ENCODE measurements around the gene HES5.

HES5 gene

DNA sequence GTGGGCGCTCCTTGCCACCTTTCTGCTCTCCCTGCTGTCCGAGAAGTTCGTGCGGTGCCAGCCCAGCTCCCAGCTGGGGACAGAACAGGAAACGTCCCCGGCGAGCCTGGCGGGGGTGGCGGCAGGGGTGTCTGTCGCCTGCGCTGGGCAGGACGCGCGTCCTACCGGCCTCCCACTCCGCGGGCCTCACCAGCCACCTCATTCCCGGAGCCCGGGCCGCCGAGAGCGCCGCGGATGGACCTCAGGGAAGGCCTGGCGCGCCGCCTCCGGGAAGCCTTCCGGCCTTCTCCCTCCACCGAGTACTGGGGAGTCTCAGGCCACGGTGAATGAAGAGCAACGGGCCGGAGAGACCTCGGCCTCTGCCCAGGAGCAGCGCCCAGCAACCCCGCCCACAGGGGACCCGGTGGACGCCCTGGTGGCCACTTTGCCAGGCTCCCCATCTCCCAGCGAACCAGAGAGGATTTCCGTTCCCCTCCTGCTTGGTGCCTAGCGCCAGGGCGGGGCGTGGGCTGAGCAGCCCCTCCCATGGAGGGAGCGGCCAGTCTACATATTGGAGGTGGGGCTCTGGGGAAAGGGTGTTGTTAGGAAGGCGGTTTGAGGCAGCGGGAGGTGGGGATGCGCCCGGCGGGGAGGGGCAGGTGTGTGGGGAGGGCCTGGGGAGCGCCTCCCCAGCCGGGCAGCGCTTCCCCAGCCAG is 16.6 kb upstream of the HES5 start:
- DNase-seq, result peak; percentile 97

DNA sequence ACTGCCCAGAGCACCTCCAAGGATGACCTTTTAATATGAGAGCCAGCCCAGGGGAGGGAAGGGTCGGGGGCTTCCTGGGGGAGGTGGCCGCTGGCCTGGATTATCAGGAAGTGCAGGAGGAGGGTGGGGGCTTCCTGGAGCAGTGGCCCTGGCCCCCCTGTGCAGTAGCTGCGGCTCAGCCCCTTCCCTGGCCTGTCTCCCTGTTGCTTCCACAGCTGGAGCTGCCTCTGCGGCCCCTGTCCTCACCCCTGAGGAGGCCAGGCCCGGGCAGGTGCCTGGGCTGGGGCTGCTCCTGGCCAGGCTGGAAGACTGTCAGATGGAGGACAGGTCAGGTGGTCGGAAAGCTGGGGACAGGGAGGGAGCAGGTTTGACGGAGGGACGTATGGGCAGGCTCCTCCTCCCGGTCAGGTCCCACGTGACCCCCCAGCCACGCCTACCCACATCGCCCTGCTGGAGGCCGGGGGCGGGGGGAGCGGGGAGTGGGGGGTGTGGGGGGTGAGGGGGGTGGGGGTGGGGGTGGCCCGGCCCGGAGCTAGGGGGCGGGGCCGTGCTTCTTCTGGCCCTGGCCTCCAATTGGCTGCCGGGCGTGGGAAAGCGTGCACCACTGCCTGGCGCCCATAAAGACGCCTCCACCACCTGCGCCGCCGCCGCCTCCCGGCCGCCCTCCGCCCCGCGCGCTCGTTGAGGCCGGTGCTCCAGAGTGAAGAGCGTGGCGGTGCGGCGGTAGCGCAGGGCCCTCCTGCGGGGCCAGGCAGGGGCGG is 15.9 kb upstream of the HES5 start:
- DNase-seq, result peak; percentile 99

DNA sequence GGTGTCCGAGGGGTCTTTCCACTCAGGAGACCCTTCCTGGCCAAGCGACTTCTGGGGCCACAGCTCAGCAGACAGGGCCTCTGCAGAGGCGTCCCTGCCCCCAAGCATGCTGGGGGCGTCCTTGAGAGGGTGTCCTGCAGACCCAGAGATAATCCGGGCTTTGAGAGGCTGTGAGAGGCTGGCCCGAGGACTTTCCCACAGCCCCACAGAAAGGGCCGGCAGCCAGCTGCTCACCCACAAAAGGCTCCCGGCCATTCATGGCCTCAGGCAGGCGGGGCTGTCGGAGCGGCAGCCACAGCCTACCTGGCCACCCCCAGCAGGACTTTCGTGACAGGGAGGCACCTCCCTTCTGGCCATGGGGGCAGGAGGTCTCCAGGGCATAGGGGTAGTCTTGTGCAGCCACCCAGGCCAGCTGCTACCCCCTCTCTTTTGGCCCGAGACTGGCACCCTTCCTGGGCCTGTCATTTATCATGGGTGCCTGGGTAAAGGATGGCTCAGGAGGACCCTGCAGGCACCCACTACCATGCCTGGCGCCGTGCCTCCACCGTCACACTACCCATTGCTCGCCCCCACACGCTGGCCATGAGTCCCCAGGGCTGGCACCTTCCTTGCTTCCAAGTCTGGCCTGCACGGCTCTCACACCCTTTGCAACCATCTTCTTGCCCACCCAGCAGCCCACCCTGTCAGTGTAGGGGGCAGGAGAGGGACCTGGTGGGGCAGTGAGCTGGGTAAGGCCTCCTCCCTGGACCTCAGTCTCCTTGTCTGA is 15.0 kb upstream of the HES5 start:
- no peak for DNase-seq

DNA sequence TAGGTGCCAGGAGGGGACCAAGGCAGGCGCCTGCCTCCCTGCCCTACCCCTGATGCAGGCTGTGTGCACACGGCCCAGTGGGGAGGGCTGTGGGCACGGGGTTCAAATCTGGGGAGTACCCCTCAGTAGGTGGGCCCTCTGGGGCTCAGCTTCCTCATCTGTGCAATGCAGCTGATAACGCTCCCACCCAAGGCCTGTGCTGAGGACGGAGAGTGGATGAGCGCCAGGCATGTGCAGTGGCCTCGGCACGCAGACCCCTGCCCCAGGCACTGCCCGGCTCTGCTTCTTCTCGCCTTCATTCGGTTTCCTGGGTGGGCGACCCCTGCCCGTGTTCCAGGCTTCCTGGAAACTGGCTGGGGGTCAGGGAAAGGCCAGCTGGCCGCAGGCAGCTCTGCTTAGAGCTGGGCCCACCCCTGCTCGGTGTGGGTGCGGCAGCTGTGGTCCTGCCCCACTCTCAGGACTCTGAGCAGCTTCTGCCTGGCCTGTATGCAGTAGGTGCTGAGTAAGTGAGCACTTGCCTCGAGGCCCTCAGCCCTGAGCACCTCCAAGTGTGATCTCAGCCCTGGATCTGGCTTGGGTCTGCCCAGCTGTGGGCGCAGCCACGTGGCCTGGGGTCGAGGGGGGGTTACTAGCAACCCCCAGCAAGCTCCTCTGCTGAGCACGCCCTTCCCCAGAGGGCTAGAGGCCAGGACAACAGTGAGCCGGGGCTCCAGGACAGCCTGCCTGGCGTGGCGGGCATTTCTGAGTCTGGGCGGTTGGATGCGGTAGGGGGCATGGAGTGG is 14.2 kb upstream of the HES5 start:
- no peak for DNase-seq

DNA sequence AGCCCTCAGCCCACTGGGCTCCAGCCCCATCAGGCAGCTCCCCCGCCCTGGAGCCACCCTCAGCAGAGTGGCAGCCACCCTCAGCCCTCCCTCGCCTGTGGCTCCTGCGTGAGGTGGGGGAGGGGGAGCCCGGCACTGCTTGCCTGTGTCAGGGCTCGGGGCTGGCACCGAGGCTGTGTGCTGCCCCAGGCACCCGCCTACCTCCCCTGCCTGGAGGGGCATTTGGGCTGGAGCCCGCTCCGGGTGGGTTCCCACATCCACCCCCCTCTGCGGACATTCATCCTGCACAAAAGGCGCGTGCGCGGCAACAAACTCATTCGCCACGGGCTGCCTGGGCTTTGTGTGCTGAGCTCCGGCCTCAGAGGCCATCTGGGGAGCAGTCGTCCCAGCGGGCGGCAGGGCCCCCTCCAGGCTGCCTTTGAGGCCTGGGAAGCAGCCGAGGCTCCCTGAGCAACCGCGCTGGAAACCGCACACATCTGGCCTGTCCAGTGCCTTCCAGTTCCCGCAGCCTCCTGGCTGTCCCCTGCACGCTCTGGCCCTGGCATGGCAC is 13.6 kb upstream of the HES5 start:
- peak; percentile 51 for DNase-seq

DNA sequence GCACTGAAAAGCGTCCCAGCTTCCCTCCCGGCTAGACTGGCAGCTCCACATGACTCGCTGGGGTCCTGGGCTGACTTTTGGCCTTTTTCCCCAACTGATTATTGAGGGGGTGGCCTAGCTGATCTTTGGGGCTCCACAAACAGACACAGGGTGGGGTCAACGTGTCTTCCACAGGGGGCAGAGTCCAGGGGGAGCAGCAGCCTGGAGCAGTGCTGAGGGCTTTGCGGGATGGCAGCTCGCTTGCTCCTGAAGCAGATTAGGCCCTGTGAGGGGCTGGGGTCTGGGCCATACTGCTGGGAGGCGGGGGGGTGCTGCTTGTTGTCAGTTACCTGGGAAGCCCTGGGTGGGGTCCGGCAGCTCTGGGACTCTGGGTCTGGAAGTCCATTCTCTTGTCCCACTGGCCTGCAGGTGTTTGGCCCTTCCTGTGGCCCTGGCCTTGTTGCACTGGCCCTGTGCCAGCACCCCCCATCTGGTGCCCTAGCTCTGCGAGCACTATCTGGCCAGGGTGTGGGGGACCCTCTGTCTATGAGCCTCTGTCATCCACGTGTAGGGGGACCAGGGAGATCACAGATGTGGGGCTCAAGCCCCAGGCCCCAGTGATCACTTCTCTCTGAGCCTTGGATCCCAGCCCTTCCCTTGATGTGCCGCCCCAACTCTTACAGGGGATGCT is 12.3 kb upstream of the HES5 start:
- no peak for DNase-seq

DNA sequence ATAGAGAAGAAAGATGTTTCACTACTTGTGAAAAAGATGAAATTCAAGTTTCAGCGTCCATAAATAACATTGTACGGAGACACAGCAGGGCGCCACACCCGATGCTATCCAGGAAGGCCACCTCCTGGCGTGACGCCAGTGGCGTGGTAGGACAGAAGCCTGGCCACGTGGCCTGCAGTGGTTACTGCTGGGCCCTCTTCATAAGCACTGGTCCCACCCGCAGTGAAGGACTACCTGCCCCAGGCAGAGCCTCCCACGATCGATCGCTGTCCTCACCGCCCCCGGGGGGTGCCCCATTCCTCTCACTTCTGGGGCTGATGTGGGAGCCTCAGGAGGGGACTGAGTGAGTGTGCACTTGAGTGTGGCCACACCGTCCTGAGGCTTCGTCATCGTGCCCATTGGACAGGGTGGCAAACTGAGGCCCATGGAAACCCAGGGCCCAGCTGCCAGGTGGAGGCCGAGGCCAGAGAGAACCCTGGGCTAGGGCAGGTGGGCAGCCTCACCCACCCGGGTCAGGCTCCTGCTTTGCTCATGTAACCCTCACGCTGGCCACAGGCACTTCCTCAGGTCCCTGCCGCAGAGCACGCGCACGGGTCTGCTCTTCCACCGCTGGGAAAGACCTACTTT is 11.7 kb upstream of the HES5 start:
- peak; percentile 41 for DNase-seq

DNA sequence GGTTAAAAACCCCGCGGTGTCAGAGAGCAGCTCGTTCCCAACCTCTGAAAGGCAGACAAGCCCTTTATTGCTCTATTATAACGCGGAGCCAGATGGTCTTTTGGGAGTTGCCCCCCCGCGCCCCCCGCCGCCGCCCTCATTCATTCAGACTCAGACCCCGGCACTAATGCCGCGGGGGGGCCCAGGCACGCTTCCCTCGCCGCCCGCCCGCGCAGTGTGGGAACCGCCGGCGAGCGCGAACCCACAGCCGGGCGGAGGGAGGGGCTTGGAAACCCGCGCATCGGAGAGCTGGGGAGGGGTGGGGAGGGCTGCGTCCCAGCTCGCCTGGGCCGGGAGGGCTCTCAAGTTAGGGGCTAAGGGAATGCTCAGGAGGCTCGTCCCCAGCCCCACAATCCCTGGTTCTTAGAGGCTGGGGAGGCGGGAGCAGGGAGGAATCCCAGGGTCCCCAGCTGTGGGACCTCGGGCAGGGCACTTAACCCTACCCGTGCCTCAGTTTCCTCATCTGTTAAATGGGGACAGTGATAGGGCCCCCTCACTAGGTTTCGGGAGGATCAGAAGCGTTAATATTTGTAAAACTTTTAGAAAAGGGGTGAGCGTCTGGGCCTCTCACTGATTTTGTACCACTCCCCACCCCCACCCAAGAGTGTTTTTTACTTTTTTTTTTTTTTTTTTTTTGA is 10.9 kb upstream of the HES5 start:
- no peak for DNase-seq

DNA sequence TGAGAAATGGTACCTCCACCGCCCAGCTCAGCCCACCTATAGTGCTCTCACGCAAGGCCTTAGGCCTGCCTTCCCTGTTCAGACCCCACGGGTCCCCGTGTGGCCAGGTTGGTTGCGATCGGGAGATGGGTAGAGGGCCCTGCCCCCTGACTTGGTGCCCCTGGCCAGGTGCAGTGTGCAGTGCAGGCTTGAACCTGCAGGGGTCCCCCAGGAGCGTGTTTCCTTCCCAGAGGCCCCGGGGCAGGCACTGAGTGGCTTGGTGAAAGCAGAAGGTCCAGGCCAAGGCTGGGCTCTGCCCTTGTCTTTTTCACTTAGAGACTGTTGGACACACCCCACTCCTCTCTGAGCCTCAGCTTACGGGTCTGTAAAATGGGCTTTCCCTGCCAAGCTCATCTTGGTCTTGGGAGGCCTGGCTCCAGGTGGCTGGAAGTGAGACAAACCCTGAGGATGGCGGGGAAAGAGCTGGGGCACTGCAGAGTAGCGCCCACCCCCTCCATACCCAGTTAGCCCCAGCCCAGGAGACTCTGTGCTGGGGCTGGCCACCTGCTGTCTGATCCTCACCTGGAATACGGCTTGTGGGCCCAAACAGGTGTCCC is 9.3 kb upstream of the HES5 start:
- DNase-seq, result no peak

DNA sequence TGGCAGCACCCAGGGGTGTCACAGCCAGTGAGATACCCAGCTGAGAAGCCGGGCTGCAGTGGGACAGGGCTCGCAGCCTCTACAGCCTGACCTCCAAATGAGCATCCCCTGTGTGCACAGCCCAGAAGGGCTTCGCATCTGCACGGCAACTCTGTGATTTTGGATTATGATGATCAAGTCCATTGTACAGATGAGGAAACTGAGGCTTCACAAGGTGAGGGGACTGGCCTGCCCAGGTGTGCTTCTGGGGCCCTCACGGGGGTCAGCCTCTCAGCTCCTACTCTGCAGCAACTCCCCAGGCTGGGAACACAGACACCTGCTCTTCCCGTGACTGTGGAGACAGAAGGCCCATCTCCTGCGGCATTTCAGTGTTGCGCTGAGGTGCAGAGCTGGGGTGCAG is 8.8 kb upstream of the HES5 start:
- no peak for DNase-seq

DNA sequence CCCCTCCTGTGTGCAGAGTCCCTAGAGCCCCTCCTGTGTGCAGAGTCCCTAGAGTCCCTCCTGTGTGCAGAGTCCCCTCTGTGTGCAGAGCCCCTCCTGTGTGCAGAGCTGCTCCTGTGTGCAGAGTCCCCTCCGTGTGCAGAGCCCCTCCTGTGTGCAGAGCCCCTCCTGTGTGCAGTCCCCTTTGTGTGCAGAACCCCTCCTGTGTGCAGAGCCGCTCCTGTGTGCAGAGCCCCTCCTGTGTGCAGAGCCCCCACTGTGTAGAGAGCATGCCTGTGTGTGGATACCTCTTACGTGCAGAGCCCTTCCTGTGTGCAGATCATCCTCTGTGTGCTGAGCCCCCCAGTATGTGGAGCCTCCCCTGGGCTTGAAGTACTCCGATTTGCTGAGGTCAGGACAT is 8.3 kb upstream of the HES5 start:
- DNase-seq, result no peak

DNA sequence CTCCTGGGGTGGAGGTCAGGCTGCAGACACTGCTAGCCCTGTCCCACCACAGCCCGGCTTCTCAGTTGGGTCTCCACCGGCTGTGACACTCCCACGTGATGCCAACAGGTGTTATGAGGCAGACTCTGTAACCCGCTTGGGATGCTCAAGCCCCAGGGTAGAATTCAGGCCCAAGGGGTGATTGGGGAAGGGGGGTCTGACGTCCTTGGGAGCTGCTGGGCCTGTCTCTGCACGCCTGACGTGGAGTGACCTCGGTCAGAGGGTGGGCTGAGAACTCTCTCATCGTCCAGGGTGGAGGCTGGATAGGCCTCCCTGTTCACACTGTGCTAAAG is 7.7 kb upstream of the HES5 start:
- DNase-seq, result no peak

DNA sequence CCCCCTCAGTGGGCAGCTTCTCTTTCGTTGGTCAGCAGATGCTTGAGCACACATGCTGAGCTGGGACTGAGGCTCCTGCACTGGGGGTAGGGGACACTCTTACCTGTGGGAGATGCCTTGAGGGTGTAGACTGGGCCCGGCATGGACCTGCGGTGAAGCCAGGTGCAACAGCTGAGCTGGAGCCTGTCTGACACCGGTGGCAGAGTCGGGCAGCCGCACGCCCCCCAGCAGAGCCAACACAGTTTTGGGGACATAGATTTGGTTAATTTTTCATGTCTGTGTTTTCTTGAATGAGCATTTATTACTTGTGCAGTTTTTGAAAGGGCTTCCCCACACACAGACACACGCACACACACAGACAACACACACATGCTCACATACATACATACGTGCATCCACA is 5.9 kb upstream of the HES5 start:
- no peak for DNase-seq

DNA sequence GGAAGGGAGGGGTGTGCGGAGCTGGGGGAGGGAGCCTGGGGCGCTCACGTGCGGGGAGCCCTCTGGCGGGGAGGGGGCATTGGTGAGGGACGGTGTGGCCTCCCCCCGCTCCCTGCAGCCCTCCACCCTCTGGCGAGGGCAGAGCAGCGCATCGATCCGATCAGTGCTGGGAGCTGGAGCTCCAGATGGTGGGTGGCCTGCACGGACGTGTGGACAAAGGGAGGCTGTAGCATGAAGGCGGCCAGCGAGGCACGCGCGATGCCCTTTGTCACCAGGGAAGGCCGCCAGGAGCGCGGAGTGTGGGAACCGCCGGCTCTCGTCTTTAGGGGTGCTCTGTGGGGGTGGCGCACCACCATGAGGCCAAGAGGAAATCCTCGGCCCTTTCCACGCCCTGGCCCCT is 5.4 kb upstream of the HES5 start:
- DNase-seq, result no peak

DNA sequence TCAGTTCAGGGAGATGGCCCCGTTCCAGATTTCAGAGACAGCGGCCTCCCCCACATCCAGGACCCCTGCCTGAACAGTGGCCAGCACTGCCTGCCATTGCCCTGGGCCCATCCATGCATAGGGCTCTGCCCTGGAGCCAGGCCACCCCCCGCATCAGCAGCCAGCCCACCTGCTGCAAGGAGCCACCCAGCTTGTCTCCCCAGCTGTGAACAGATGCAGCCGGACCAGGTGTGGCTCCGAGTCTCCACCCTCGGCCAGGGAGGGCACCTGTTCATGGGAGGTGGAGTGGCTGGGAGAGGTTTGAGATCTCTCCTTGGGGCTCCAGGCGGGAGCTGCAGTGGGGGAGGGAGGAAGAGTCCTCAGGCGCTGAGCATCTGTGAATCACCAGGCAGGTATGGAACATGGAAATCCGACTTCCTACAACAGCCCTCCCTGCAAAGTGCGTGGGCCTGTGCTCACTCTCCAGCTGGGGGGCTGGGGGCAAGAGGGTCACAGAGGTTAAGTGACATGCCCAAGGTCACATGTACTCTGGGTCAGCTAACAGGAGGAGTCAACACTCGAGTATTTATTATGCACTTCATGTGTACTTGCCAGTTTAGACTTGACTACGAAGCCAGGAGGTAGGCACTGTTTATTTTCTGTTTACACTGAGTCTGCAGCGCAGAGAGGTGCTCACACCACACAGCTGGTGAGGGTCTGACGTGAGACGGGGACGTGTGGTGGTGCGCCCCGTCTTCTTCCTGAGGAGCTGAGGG is 4.8 kb upstream of the HES5 start:
- DNase-seq, result peak; percentile 98

DNA sequence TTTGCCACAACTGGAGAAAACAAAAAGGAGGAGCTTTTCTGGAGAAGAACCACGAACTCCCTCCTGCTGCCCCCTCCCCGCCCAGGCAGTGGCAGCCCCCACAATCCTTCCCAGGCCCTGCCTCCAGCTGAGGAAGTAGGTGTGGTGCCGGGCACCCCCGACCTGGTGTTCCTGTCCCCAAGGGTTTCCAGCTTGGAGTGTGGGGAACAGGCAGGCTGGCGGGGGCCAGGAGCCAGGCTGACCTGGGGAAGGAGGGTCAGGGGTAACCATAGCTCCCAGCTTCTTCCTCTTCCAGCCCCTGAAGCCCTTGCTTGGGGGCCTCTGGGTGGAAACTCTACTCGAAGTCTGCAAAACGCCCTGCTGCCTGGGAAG is 4.2 kb upstream of the HES5 start:
- no peak for DNase-seq

DNA sequence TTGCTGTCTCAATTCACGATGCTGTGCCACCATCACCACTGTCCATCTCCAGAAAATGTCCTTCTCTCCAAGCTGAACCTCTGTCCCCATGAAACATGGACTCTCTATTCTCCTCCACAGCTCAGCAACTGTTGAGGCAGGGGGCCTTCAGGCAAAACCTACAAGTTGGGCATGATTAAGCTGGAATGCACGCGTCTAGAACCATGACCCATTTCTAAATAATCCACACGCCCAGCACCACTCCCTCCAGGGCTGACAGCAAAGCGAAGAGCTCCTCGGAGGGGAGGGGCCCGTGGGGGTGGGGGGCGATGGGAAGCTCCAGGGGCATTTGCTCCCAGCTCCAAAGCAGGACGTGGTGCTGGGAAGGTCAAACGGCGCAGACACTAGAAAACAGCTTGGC is 3.3 kb upstream of the HES5 start:
- DNase-seq, result no peak

DNA sequence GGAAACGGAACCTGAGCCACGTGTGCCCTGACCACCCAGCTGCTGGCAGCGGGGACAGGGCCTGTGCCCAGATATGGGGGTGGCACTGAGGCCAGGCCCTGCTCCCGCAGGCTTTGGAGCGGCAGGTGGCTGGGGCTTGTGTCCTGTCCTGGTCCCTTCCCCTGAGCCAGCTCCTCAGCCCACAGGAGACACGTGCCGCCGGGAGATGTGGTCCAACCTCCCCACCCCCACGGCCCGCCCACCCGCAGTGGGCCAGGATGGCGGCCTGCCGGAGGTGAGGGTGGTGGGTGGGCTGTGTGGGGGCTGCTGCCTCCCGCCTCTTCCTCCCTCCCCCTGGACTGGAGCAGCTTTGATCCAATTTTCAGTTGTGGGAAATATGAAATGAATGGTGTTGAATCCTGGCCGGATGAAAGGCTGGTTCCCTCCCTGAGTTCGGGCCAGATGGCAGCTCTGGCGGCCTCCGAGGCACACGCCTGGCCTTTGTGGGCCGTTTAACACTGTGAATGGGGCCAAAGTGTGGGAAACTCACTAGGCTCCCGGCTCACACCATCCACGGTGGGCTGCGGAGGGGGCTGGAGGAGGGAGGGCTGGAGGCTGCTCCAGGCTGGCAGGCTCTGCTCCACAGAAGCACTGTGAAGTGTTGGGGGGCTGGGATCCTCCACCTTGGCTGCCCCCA is 2.6 kb upstream of the HES5 start:
- DNase-seq, result no peak

DNA sequence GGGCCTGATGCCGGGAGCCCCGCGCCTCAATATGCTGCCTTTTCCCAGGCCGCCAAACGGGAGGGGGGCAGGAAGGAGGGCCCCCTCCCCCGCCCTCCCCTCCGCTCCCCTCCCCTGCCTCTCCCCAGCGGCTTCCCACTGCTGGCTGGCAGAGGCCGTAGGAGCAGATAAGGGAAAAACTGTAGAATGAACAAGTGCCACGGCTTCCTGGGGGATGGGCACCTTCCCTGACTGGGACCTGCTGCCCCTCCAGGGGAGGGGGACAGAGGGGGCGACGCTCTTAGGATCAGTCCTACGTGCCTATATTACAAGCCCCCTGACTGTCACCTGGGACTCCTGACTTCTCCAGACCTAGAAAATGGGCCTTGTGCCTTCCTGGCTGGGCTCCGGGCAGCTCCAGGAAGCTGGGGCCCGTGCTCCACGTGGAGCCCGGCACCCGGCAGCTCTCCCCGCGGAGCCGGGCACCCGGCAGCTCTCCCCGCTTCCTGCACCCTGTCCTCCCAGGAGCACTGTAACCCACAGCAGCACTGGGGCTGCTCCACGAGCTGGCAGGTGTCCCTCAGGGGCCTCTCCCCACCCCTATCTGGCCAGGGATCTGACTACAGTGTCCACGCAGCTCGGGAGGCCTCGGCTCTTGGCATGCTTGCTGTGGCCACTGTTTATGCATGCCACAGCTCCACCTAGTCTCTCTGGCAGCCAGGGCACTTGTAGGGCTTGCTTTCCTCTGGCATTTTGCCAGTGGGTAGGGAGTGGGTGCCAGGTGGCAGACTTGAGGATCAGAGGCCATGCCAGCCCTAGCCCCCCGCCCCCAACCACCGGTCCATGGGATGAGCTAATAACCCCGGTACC is 674 bp upstream of the HES5 start:
- DNase-seq, result peak; percentile 53

All from NCI-H510A treated with DMSO at 0.1 percent for 48 hours (cell line).